Choroid plexus epithelial cell (primary cell): Measurements from ENCODE around the gene PALD1.

Experiments used
- DNase-seq: peaks from one replicate; pipeline ENCODE4 v3.0.0-alpha.2; 2010; ENCODE audit warnings: low read depth
- H3K4me3 ChIP-seq: 2 replicates; pipeline ENCODE4 v1.5.1; 2011; ENCODE audit warnings: low read depth, mild to moderate bottlenecking, control low read depth, low read length, moderate library complexity
- CTCF ChIP-seq: conservative IDR thresholded peaks from 2 replicates; pipeline ENCODE4 v1.5.1; 2011; ENCODE audit warnings: low read depth, mild to moderate bottlenecking, control low read depth, inconsistent platforms, low read length, moderate library complexity

PALD1 gene

GRCh38 chr10:70567603-70568002, 89.0 kb downstream of the PALD1 start:
- TF ChIP-seq CTCF: no peak
- no peak overlapping the region for H3K4me3 ChIP-seq
- DNase-seq: no peak

GRCh38 chr10:70568113-70568512, 89.5 kb downstream of the PALD1 start:
- TF ChIP-seq CTCF: no peak
- no peak overlapping the region for H3K4me3 ChIP-seq
- DNase-seq: no peak

- no peak overlapping the region for H3K4me3 ChIP-seq
- no peak for TF ChIP-seq CTCF
- DNase-seq: no peak
These were observed 90.4 kb downstream of the PALD1 start for GRCh38 chr10:70568781-70569495.

GRCh38 chr10:70571236-70571635, 92.7 kb downstream of the PALD1 start:
- no peak for DNase-seq
- TF ChIP-seq CTCF: no peak
- no peak overlapping the region for H3K4me3 ChIP-seq

- no peak for TF ChIP-seq CTCF
- DNase-seq: no peak
- no peak overlapping the region for H3K4me3 ChIP-seq
These were observed 93.3 kb downstream of the PALD1 start for GRCh38 chr10:70571636-70572439.

- DNase-seq: no peak
- TF ChIP-seq CTCF: no peak
These were observed 95.3 kb downstream of the PALD1 start for GRCh38 chr10:70573599-70574506.

More at GRCh38 chr10:70573599-70574506, 95.3 kb downstream of the PALD1 start:
- H3K4me3 ChIP-seq: no peak overlapping the region
